Endodermal cell (in vitro differentiated cells): ENCODE measurements around the gene KRT3. TPM values are rescaled to one million over a fixed set of nuclear protein-coding genes. Genes with fewer than 3 reads are reported as not detected.

ENCODE experiments used
- DNase-seq: peaks from one replicate; pipeline ENCODE4 v3.0.0-alpha.2; 2017
- H3K27ac ChIP-seq: 2 replicates; pipeline ENCODE4 v1.5.1; 2013; ENCODE audit warnings: mild to moderate bottlenecking, low read depth, low read length, moderate library complexity
- H3K27me3 ChIP-seq: 2 replicates; pipeline ENCODE4 v1.6.1; 2013; ENCODE audit warnings: mild to moderate bottlenecking, low read length, moderate library complexity; ENCODE audit not compliant: insufficient read depth, control insufficient read depth, poor library complexity, severe bottlenecking
- H3K36me3 ChIP-seq: 2 replicates; pipeline ENCODE4 v1.7.0; 2013; ENCODE audit warnings: mild to moderate bottlenecking, low read length, moderate library complexity; ENCODE audit not compliant: control insufficient read depth, insufficient read depth
- H3K4me1 ChIP-seq: one replicate; pipeline ENCODE4 v1.7.0; 2013; ENCODE audit warnings: low read length; ENCODE audit not compliant: control insufficient read depth, insufficient read depth
- H3K4me3 ChIP-seq: 2 replicates; pipeline ENCODE4 v1.5.1; 2013; ENCODE audit warnings: mild to moderate bottlenecking, low read length, moderate library complexity
- H3K9ac ChIP-seq: 2 replicates; pipeline ENCODE4 v1.6.1; 2013; ENCODE audit warnings: mild to moderate bottlenecking, low read length, moderate library complexity; ENCODE audit not compliant: poor library complexity, severe bottlenecking; ENCODE audit errors: extremely low read depth
- H3K9me3 ChIP-seq: 2 replicates; pipeline ENCODE4 v1.6.1; 2013; ENCODE audit warnings: mild to moderate bottlenecking, low read length, moderate library complexity; ENCODE audit not compliant: control insufficient read depth
- H3K27ac Mint-ChIP-seq: 2 replicates; pipeline ENCODE4 v1.8.0; 2020; ENCODE audit warnings: mixed read lengths
- H3K27me3 Mint-ChIP-seq: 2 replicates; pipeline ENCODE4 v1.8.0; 2021; ENCODE audit warnings: mild to moderate bottlenecking, mixed read lengths; ENCODE audit not compliant: insufficient read depth
- H3K36me3 Mint-ChIP-seq: 2 replicates; pipeline ENCODE4 v1.8.0; 2020; ENCODE audit warnings: low read depth, mixed read lengths
- H3K4me1 Mint-ChIP-seq: 2 replicates; pipeline ENCODE4 v1.8.0; 2020; ENCODE audit warnings: mixed read lengths
- H3K4me3 Mint-ChIP-seq: 2 replicates; pipeline ENCODE4 v1.8.0; 2020; ENCODE audit warnings: mild to moderate bottlenecking, moderate library complexity, mixed read lengths
- H3K9me3 Mint-ChIP-seq: 2 replicates; pipeline ENCODE4 v1.8.0; 2020; ENCODE audit warnings: mild to moderate bottlenecking, mixed read lengths
- WGBS, 2 experiments: methylation state at CpG; one replicate each; pipeline versions ENCODE4 v1.1.5 to v1.1.7; 2013; ENCODE audit warnings: missing lambda C conversion rate in 2 of 2, mixed read lengths in 1 of 2; ENCODE audit not compliant: insufficient coverage in 1 of 2, insufficient read length in 1 of 2; 5-methylcytosine and 5-hydroxymethylcytosine counted together
- total RNA-seq, 2 donors: library from RNA; stranded (reverse); fragmentation: NEBNext Ultra II Directional in 1 of 2; extraction: Animal tissue kit (Norgen Biotek cat#: 25700) in 1 of 2; gene quantifications; 2 replicates in 1 of 2; 3 replicates in 1 of 2; pipeline ENCODE4 v1.2.1, GENCODE V29; 2021
- TF ChIP-seq, protein P1 (sequence below): fragments of 200-600 bp; sonication (generic); conservative IDR thresholded peaks from 2 replicates; pipeline ENCODE4 v1.5.0; 2021; ENCODE audit warnings: antibody characterized with exemption, mild to moderate bottlenecking

The KRT3 gene
- total RNA-seq, 2 donors from 2014 or later: not detected

DNA sequence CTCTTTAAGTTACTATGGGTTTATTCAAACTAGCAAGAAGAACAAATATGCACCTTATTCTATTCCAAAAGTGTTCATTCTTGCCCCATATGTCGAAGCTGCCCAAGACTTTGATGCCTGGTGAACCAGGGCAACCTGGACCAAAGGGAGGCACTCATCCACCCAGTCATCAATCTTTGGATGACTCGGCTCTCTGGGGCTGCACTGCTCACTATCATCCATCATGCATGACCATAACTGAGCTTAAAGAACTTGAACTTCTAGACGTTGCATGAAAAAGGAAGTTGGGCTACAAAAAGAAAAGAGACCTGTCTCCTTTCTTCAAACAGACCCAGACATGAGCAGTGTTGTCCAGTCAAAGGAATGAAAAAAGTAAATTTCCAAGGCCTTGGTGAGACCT is 16.8 kb upstream of the KRT3 start:
- no peak for DNase-seq
- H3K4me1 Mint-ChIP-seq: peaks cover 5% of the 10 kb centered on the region
- H3K9me3 Mint-ChIP-seq: no peaks in the 10 kb centered on the region
- no peaks in the 10 kb centered on the region for H3K36me3 Mint-ChIP-seq
- H3K27me3 ChIP-seq: no peaks in the 10 kb centered on the region
- 81% methylated on average over 2 to 3 of the region's 3 CpGs for WGBS, 2 experiments
- no peak overlapping the region for H3K9ac ChIP-seq
- H3K27ac Mint-ChIP-seq: no peak overlapping the region
- no peaks in the 10 kb centered on the region for H3K9me3 ChIP-seq
- H3K27me3 Mint-ChIP-seq: peaks cover 17% of the 10 kb centered on the region
- no peak overlapping the region for H3K27ac ChIP-seq
- no peak overlapping the region for H3K4me3 Mint-ChIP-seq
- no peaks in the 10 kb centered on the region for H3K36me3 ChIP-seq
- H3K4me1 ChIP-seq: no peaks in the 10 kb centered on the region
- TF ChIP-seq, protein P1, sequence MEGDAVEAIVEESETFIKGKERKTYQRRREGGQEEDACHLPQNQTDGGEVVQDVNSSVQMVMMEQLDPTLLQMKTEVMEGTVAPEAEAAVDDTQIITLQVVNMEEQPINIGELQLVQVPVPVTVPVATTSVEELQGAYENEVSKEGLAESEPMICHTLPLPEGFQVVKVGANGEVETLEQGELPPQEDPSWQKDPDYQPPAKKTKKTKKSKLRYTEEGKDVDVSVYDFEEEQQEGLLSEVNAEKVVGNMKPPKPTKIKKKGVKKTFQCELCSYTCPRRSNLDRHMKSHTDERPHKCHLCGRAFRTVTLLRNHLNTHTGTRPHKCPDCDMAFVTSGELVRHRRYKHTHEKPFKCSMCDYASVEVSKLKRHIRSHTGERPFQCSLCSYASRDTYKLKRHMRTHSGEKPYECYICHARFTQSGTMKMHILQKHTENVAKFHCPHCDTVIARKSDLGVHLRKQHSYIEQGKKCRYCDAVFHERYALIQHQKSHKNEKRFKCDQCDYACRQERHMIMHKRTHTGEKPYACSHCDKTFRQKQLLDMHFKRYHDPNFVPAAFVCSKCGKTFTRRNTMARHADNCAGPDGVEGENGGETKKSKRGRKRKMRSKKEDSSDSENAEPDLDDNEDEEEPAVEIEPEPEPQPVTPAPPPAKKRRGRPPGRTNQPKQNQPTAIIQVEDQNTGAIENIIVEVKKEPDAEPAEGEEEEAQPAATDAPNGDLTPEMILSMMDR: no peak
- no peak overlapping the region for H3K4me3 ChIP-seq

DNA sequence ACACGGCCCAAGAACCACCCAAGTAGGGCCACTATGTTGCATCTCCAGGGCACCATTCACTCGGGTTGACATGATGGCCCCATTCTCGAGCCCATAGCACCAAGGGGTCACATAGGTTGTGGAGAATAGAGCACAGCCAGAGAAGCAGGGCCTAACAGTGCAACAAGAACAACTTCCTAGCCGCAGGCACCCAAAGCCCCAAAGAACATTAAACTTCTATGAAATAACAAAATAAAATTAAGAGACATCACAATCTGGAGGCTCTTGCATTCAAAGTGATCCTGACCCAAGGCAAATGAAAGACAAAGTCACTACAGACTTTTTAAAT is 16.1 kb upstream of the KRT3 start:
- H3K27me3 Mint-ChIP-seq: peaks cover 18% of the 10 kb centered on the region
- H3K4me3 Mint-ChIP-seq: no peak overlapping the region
- TF ChIP-seq, protein P1: no peak
- H3K9me3 ChIP-seq: no peaks in the 10 kb centered on the region
- H3K4me3 ChIP-seq: no peak overlapping the region
- H3K36me3 Mint-ChIP-seq: no peaks in the 10 kb centered on the region
- H3K27ac Mint-ChIP-seq: no peak overlapping the region
- H3K9me3 Mint-ChIP-seq: no peaks in the 10 kb centered on the region
- DNase-seq: no peak
- peaks cover 5% of the 10 kb centered on the region for H3K4me1 Mint-ChIP-seq
- no peak overlapping the region for H3K9ac ChIP-seq
- WGBS, 2 experiments: 75 to 100% methylated on average over 1 to 4 of the region's 4 CpGs
- no peak overlapping the region for H3K27ac ChIP-seq
- no peaks in the 10 kb centered on the region for H3K4me1 ChIP-seq
- H3K27me3 ChIP-seq: no peaks in the 10 kb centered on the region
- H3K36me3 ChIP-seq: no peaks in the 10 kb centered on the region

DNA sequence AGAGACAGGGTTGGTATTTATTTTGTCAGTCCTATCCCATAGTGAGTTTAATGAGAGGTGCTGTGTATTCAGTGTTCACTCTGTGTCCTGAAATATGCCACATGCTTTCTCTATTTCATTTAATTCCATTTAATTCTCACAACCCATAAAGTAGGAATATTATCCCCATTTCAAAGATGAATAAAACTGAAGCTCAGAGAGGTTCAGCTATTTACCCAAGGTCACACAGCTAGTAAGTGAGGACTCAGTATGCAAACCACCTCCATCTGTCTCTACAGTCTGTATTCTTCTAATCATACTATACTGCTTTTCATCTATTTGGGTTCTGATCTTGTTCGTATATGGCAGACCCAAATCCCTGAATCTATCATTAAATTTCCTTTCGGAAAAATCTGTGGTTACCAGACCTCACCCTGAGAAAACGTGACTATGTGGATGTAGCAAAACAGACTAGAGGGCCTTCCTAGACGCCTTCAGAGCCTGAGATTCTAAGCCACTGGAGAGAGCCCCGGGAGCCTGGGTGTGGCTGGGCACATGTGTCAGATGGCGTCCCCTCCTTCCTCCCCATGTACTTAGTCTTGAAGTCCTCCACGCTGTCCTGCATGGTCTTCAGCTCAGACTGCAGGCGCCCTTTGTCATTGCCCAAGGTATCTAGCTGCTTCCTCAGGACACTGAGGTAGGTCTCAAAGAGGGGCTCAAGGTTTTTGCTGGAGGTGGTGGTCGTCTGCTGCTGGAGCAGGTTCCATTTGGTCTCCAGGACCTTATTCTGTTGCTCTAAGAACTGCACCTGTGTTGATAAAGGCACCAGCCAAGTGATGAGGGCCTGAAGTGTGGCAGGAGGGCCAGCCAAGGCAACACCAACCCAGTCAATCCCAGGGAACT is 15.5 kb upstream of the KRT3 start:
- DNase-seq: no peak
- Histone ChIP-seq H3K36me3 (no peaks in the 10 kb centered on the region), H3K4me3 (no peak overlapping the region), H3K4me1 (no peaks in the 10 kb centered on the region), H3K9me3 (no peaks in the 10 kb centered on the region), H3K27me3 (no peaks in the 10 kb centered on the region), H3K9ac (no peak overlapping the region), H3K27ac (no peak overlapping the region)
- H3K9me3 Mint-ChIP-seq: no peaks in the 10 kb centered on the region
- H3K36me3 Mint-ChIP-seq: no peaks in the 10 kb centered on the region
- H3K27ac Mint-ChIP-seq: no peak overlapping the region
- peaks cover 5% of the 10 kb centered on the region for H3K4me1 Mint-ChIP-seq
- 87 to 95% methylated on average over 8 to 9 of the region's 9 CpGs for WGBS, 2 experiments
- peaks cover 18% of the 10 kb centered on the region for H3K27me3 Mint-ChIP-seq
- no peak overlapping the region for H3K4me3 Mint-ChIP-seq
- TF ChIP-seq, protein P1: no peak
